COR-L47 (cell line): ENCODE measurements around the gene P2RY12.
A peak's percentile ranks its signal among the peaks of the same experiment; 100 is the strongest.

Source experiments
- DNase-seq: peaks from one replicate; lab custom pipeline; 2025; lab: John Stamatoyannopoulos, UW

Gene P2RY12

GRCh38 chr3:151346292-151346691, 38.3 kb downstream of the P2RY12 start:
- DNase-seq = no peak

GRCh38 chr3:151345859-151346258, 38.7 kb downstream of the P2RY12 start:
- DNase-seq = no peak

- no peak for DNase-seq
Observed at GRCh38 chr3:151331696-151332095, 52.9 kb downstream of the P2RY12 start.

- DNase-seq = no peak
Observed at GRCh38 chr3:151330899-151331298, 53.7 kb downstream of the P2RY12 start.

- DNase-seq = no peak
Observed at GRCh38 chr3:151330379-151330778, 54.2 kb downstream of the P2RY12 start.

GRCh38 chr3:151329363-151329762, 55.2 kb downstream of the P2RY12 start, which contains the start of gene P2RY13:
Gene P2RY13, minus strand, starts transcription at chr3:151329549. Its CDS starts 21 bp downstream, at chr3:151329528.
- no peak for DNase-seq

GRCh38 chr3:151328298-151328995, 56.1 kb downstream of the P2RY12 start:
- no peak for DNase-seq

GRCh38 chr3:151327571-151328198, 56.9 kb downstream of the P2RY12 start:
- peak; percentile 35 for DNase-seq

GRCh38 chr3:151322511-151322910, 62.0 kb downstream of the P2RY12 start:
- no peak for DNase-seq

GRCh38 chr3:151321526-151321925, 63.0 kb downstream of the P2RY12 start:
- no peak for DNase-seq

- DNase-seq = no peak
Observed at GRCh38 chr3:151320131-151320530, 64.4 kb downstream of the P2RY12 start.

GRCh38 chr3:151319628-151320027, 64.9 kb downstream of the P2RY12 start:
- no peak for DNase-seq

- DNase-seq = no peak
Observed at GRCh38 chr3:151318991-151319390, 65.6 kb downstream of the P2RY12 start.

GRCh38 chr3:151318313-151318712, 66.2 kb downstream of the P2RY12 start:
- no peak for DNase-seq

GRCh38 chr3:151316267-151316991, 68.1 kb downstream of the P2RY12 start, which contains the start of gene GPR87:
Gene GPR87, minus strand, starts transcription at chr3:151316820. Its CDS starts 16,720 bp downstream, at chr3:151300100.
- DNase-seq = no peak

- DNase-seq = no peak
Observed at GRCh38 chr3:151315846-151316245, 68.7 kb downstream of the P2RY12 start.

- DNase-seq = no peak
Observed at GRCh38 chr3:151315136-151315535, 69.4 kb downstream of the P2RY12 start.

GRCh38 chr3:151314593-151314992, 70.0 kb downstream of the P2RY12 start:
- DNase-seq = no peak

- DNase-seq = no peak
Observed at GRCh38 chr3:151314137-151314536, 70.4 kb downstream of the P2RY12 start.

- no peak for DNase-seq
Observed at GRCh38 chr3:151312972-151313371, 71.6 kb downstream of the P2RY12 start.

GRCh38 chr3:151309566-151309965, 75.0 kb downstream of the P2RY12 start:
- DNase-seq = no peak

GRCh38 chr3:151307583-151308488, 76.7 kb downstream of the P2RY12 start:
- DNase-seq = no peak
